Hematopoietic multipotent progenitor cell treated with erythropoietin and hydrocortisone succinate and interleukin-3 and kit ligand, for 4 days (in vitro differentiated cells): ENCODE data around the gene EEF1A1.
"Not testable (repeated sequence)": the region's sequence is repeated elsewhere in the genome, so short reads cannot be mapped to it uniquely, and the experiment has no call there.

Experiments used
- DNase-seq: peaks from one replicate; pipeline ENCODE4 v3.0.0-alpha.2; 2015

The EEF1A1 gene

GRCh38 chr6:73520688-73521350 lies at the start of gene EEF1A1:
EEF1A1 (minus strand) TSS chr6:73521032; CDS start chr6:73520026, 1,006 bp downstream.
- DNase-seq = peak; percentile 100

- DNase-seq = no peak
These were observed 48.3 kb upstream of the EEF1A1 start for GRCh38 chr6:73569121-73569520.

GRCh38 chr6:73566954-73567591 lies 46.2 kb upstream of the EEF1A1 start:
- no peak for DNase-seq

- not testable (repeated sequence) for DNase-seq
These were observed 45.6 kb upstream of the EEF1A1 start for GRCh38 chr6:73566486-73566871.

GRCh38 chr6:73565767-73566485 lies 45.1 kb upstream of the EEF1A1 start:
- no peak for DNase-seq

GRCh38 chr6:73564578-73565345 lies 43.9 kb upstream of the EEF1A1 start:
- no peak for DNase-seq

- no peak for DNase-seq
These were observed 41.7 kb upstream of the EEF1A1 start for GRCh38 chr6:73562558-73562957.

- DNase-seq = no peak
These were observed 40.1 kb upstream of the EEF1A1 start for GRCh38 chr6:73560853-73561407.

GRCh38 chr6:73560182-73560732 lies 39.4 kb upstream of the EEF1A1 start:
- DNase-seq = no peak

GRCh38 chr6:73559399-73559794 lies 38.6 kb upstream of the EEF1A1 start:
- DNase-seq = not testable (repeated sequence)

GRCh38 chr6:73558624-73559398 lies 38.0 kb upstream of the EEF1A1 start:
- DNase-seq = no peak

GRCh38 chr6:73556836-73557235 lies 36.0 kb upstream of the EEF1A1 start:
- no peak for DNase-seq

- DNase-seq = not testable (repeated sequence)
These were observed 34.6 kb upstream of the EEF1A1 start for GRCh38 chr6:73555380-73555949.

- DNase-seq = not testable (repeated sequence)
These were observed 30.3 kb upstream of the EEF1A1 start for GRCh38 chr6:73551115-73551514.

GRCh38 chr6:73548458-73549446 lies 27.9 kb upstream of the EEF1A1 start:
- no peak for DNase-seq

GRCh38 chr6:73547036-73547435 lies 26.2 kb upstream of the EEF1A1 start:
- no peak for DNase-seq

- no peak for DNase-seq
These were observed 22.1 kb upstream of the EEF1A1 start for GRCh38 chr6:73542891-73543290.

- DNase-seq = not testable (repeated sequence)
These were observed 21.6 kb upstream of the EEF1A1 start for GRCh38 chr6:73542481-73542880.

GRCh38 chr6:73538116-73538779 lies 17.4 kb upstream of the EEF1A1 start:
- DNase-seq = no peak

GRCh38 chr6:73537677-73538076 lies 16.8 kb upstream of the EEF1A1 start:
- DNase-seq = no peak
